Measurements from ENCODE around the gene RAD50. TPM values are rescaled to one million over a fixed set of nuclear protein-coding genes. Genes with fewer than 3 reads are reported as not detected.

The RAD50 gene
- total RNA-seq, 4 donors from 2014 or later, result 24.0 to 39.9 (median 29.3) TPM

- Histone ChIP-seq H3K27ac (replicated peaks in 1 of 4) (no peak overlapping the region), H3K36me3 (no peaks in the 10 kb centered on the region), H3K27me3 (no peaks in the 10 kb centered on the region), H3K4me3 (no peak overlapping the region), H3K4me1 (no peaks in the 10 kb centered on the region), H3K9me3 (no peaks in the 10 kb centered on the region)
- TF ChIP-seq POLR2A (IDR thresholded peaks at IDR 0.05; ENCODE audit: low read depth), result no peak
- no peak for TF ChIP-seq POLR2AphosphoS5 (IDR thresholded peaks at IDR 0.05)
- TF ChIP-seq EP300 (IDR thresholded peaks at IDR 0.05), result no peak
- TF ChIP-seq, protein P1, sequence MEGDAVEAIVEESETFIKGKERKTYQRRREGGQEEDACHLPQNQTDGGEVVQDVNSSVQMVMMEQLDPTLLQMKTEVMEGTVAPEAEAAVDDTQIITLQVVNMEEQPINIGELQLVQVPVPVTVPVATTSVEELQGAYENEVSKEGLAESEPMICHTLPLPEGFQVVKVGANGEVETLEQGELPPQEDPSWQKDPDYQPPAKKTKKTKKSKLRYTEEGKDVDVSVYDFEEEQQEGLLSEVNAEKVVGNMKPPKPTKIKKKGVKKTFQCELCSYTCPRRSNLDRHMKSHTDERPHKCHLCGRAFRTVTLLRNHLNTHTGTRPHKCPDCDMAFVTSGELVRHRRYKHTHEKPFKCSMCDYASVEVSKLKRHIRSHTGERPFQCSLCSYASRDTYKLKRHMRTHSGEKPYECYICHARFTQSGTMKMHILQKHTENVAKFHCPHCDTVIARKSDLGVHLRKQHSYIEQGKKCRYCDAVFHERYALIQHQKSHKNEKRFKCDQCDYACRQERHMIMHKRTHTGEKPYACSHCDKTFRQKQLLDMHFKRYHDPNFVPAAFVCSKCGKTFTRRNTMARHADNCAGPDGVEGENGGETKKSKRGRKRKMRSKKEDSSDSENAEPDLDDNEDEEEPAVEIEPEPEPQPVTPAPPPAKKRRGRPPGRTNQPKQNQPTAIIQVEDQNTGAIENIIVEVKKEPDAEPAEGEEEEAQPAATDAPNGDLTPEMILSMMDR (IDR thresholded peaks at IDR 0.05), result no peak
- DNase-seq (ENCODE audit: extremely low spot score), result no peak
- WGBS, result 89% methylated on average over 6 of the region's 6 CpGs
- intact Hi-C loops (cut with DNase I), result no loop called here
Measured at GRCh38 chr5:132684491-132684890, 127.7 kb downstream of the RAD50 start.

DNA sequence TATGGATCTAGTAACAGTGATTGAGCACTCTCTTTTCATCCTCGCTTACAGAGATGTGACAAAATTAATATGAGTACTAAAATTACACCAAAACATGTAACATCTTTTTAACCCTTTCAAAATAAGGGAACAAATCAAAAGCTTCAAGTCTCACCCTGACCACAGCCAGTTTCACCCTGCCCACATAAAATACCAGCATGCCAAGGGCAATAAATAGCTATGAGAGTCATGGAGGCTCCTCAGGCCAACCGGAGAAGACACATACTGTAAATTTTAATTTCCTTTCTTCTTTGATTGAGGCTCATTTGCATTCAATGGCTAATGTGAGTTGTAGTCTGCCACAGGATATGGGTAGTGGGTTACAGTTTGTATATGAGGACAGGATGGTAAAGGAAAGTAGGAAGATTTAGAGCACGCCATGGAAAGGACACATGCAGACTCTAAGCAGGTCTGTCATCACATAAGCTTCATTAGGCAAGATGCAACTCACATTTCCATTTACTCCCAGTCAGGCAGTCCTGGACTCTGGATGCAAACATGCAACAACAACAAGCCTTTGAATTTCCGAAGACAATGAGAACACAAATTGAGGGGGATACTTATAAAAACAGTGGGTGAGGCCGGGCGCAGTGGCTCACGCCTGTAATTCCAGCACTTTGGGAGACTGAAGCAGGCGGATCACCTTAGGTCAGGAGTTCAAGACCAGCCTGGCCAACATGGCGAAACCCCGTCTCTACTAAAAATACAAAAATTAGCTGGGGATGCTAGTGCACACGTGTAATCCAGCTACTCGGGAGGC lies 128.3 kb downstream of the RAD50 start:
- DNase-seq (ENCODE audit: extremely low spot score), result no peak
- intact Hi-C loops (cut with DNase I), result no loop called here

GRCh38 chr5:132686193-132686592 lies 129.4 kb downstream of the RAD50 start:
- Histone ChIP-seq H3K9me3 (no peaks in the 10 kb centered on the region), H3K27ac (replicated peaks in 1 of 4) (no peak overlapping the region), H3K27me3 (no peaks in the 10 kb centered on the region), H3K36me3 (no peaks in the 10 kb centered on the region), H3K4me3 (no peak overlapping the region), H3K4me1 (no peaks in the 10 kb centered on the region)
- no peak for TF ChIP-seq POLR2A (IDR thresholded peaks at IDR 0.05; ENCODE audit: low read depth)
- WGBS, result 92% methylated on average over 3 of the region's 3 CpGs
- intact Hi-C loops (cut with DNase I), result no loop called here
- DNase-seq (ENCODE audit: extremely low spot score), result no peak

More for the DNA sequence above, 128.3 kb downstream of the RAD50 start:
- no peak overlapping the region for H3K27ac ChIP-seq (replicated peaks in 1 of 4)
- no peaks in the 10 kb centered on the region for H3K9me3 ChIP-seq
- no peaks in the 10 kb centered on the region for H3K27me3 ChIP-seq
- WGBS, result 91% methylated on average over 12 of the region's 12 CpGs
- TF ChIP-seq, protein P1 (IDR thresholded peaks at IDR 0.05), result no peak
- TF ChIP-seq POLR2AphosphoS5 (IDR thresholded peaks at IDR 0.05), result no peak
- no peak for TF ChIP-seq POLR2A (IDR thresholded peaks at IDR 0.05; ENCODE audit: low read depth)
- TF ChIP-seq EP300 (IDR thresholded peaks at IDR 0.05), result no peak
- no peaks in the 10 kb centered on the region for H3K4me1 ChIP-seq
- H3K36me3 ChIP-seq, result no peaks in the 10 kb centered on the region
- H3K4me3 ChIP-seq, result no peak overlapping the region

- DNase-seq (ENCODE audit: extremely low spot score), result no peak
- intact Hi-C loops (cut with DNase I), result no loop called here
- H3K4me3 ChIP-seq, result no peak overlapping the region
- TF ChIP-seq POLR2AphosphoS5 (IDR thresholded peaks at IDR 0.05) (no peak), EP300 (IDR thresholded peaks at IDR 0.05) (no peak), POLR2A (IDR thresholded peaks at IDR 0.05; ENCODE audit: low read depth) (no peak)
- TF ChIP-seq, protein P1 (IDR thresholded peaks at IDR 0.05), result no peak
- H3K36me3 ChIP-seq, result no peaks in the 10 kb centered on the region
- no peaks in the 10 kb centered on the region for H3K9me3 ChIP-seq
- no peaks in the 10 kb centered on the region for H3K4me1 ChIP-seq
- H3K27ac ChIP-seq (replicated peaks in 1 of 4), result no peak overlapping the region
- 91% methylated on average over 5 of the region's 5 CpGs for WGBS
- no peaks in the 10 kb centered on the region for H3K27me3 ChIP-seq
Measured at GRCh38 chr5:132687995-132688394, 131.2 kb downstream of the RAD50 start.

DNA sequence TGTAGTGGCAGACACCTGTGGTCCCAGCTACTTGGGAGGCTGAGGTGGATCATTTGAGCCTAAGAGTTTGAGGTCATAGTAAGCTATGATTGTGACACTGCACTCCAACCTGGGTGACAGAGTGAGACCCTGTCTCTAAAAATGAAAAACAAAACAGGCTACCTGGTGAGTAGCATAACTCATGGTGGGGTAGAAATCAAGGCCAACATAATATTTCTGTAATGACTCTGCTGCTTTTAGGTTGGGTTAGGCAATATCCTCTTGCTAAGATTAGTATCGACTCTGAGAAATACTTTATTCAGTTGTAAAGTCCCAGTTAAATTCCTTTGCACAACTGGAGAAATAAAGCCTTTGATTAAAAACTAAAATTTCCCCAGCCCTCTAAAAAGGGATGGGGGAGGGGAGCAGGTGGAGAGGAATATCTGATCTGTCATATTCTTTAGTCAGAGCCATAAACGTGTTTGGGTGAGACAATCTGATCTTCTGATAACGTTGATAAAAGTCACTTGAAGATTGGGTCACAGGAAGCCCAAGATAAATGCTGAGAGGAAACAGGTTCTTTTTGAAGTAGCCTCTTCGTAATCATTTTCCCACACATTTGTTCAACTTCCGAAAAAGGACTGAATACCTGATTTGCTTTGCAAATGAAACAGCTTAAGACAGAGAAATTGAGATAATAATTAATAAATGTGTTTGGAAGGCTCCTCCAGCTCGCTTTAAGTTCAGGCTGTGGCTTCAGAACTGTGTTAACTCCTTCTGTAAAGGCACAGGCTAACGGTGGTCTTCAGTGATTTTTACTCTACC lies 132.0 kb downstream of the RAD50 start:
- no peak for DNase-seq (ENCODE audit: extremely low spot score)
- no peaks in the 10 kb centered on the region for H3K4me1 ChIP-seq
- no peaks in the 10 kb centered on the region for H3K9me3 ChIP-seq
- H3K27ac ChIP-seq (replicated peaks in 1 of 4), result no peak overlapping the region
- 65% methylated on average over 7 of the region's 7 CpGs for WGBS
- H3K4me3 ChIP-seq, result no peak overlapping the region
- TF ChIP-seq POLR2A (IDR thresholded peaks at IDR 0.05; ENCODE audit: low read depth) (no peak), POLR2AphosphoS5 (IDR thresholded peaks at IDR 0.05) (no peak), EP300 (IDR thresholded peaks at IDR 0.05) (no peak)
- TF ChIP-seq, protein P1 (IDR thresholded peaks at IDR 0.05), result no peak
- H3K36me3 ChIP-seq, result peaks cover 0 to 4% (median 0%) of the 10 kb centered on the region in 4 donors
- intact Hi-C loops (cut with DNase I), result no loop called here
- H3K27me3 ChIP-seq, result no peaks in the 10 kb centered on the region

All from esophagus muscularis mucosa (tissue), 4 donors.